ENCODE results near the gene CAMK1G. TPM values are rescaled to one million over a fixed set of nuclear protein-coding genes. Genes with fewer than 3 reads are reported as not detected.

The CAMK1G gene
- total and polyA plus RNA-seq, 9 of the 15 experiments (the other 6 are each of a cell fraction or from before 2014, with no cell fraction given) = not detected

- intact Hi-C loops (cut with micrococcal nuclease) (no loop called here), in situ Hi-C loops (cut with MboI) (no loop called here)
- no peak overlapping the region for H3K4me2 ChIP-seq (ENCODE audit: insufficient read depth, low read length)
- no peak overlapping the region for H3K27ac ChIP-seq (ENCODE audit: extremely low read depth, low read depth, low read length)
- ChIA-PET CTCF (ENCODE audit: low intra/inter-chr PET ratio) (no interaction called here), POLR2A (no interaction called here)
- FAIRE-seq = no peak
- H3K9ac ChIP-seq (ENCODE audit: insufficient read depth in 1 of 2, low read depth in 2 of 2, low read length in 2 of 2) = 0 out of 4 replicates have a peak overlapping the region, but pooled peaks of 1 of the 2 experiments have one; percentile 17
- TF ChIP-seq ZNF507 (tag; conservative IDR thresholded peaks at IDR 0.05) (no peak), SIRT6 (IDR thresholded peaks at IDR 0.05; ENCODE audit: low read depth, low read length) (no peak), POLR2AphosphoS5 (IDR thresholded peaks at IDR 0.05; ENCODE audit: control insufficient read depth, insufficient read depth, low read depth, low read length) (no peak), XRCC5 (IDR thresholded peaks at IDR 0.05; ENCODE audit: low read depth, low read length) (no peak), ZKSCAN3 (CRISPR knock-in tag; IDR thresholded peaks at IDR 0.05) (no peak), FOXA3 (CRISPR knock-in tag; conservative IDR thresholded peaks at IDR 0.05 in 1 of 2, IDR thresholded peaks at IDR 0.05 in 1 of 2) (no peak), ZNF696 (CRISPR knock-in tag; conservative IDR thresholded peaks at IDR 0.05) (no peak), ZNF57 (CRISPR knock-in tag; IDR thresholded peaks at IDR 0.05) (no peak), ZNF274 (IDR thresholded peaks at IDR 0.05; ENCODE audit: borderline replicate concordance, low read depth, low read length) (no peak), NR4A1 (CRISPR knock-in tag; IDR thresholded peaks at IDR 0.05) (no peak), NR4A1 (tag; IDR thresholded peaks at IDR 0.05) (no peak)
- TF ChIP-seq, protein P1, sequence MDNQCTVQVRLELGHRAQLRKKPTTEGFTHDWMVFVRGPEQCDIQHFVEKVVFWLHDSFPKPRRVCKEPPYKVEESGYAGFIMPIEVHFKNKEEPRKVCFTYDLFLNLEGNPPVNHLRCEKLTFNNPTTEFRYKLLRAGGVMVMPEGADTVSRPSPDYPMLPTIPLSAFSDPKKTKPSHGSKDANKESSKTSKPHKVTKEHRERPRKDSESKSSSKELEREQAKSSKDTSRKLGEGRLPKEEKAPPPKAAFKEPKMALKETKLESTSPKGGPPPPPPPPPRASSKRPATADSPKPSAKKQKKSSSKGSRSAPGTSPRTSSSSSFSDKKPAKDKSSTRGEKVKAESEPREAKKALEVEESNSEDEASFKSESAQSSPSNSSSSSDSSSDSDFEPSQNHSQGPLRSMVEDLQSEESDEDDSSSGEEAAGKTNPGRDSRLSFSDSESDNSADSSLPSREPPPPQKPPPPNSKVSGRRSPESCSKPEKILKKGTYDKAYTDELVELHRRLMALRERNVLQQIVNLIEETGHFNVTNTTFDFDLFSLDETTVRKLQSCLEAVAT (IDR thresholded peaks at IDR 0.05) = no peak
- no peaks in the 10 kb centered on the region for H3K9me3 ChIP-seq (replicated peaks; ENCODE audit: control insufficient read depth, insufficient read depth, low read depth, low read length)
- no peak overlapping the region for H2AFZ ChIP-seq (ENCODE audit: low read depth, low read length)
- WGBS (ENCODE audit: insufficient coverage, low coverage, missing lambda C conversion rate) = 3% methylated on average over 12 of the region's 12 CpGs
- H3K36me3 ChIP-seq (ENCODE audit: control insufficient read depth, insufficient read depth, low read length) = no peaks in the 10 kb centered on the region
- H4K20me1 ChIP-seq (replicated peaks; ENCODE audit: control insufficient read depth, insufficient read depth, low read length) = peaks cover 2% of the 10 kb centered on the region; the same call in 1 of the 2 replicates
- no peak for DNase-seq (ENCODE audit: extremely low read depth in 1 of 4, low spot score in 3 of 4)
- H3K4me3 ChIP-seq = no peak overlapping the region
- ATAC-seq = peak; percentile 19; the same call in 1 of the 3 replicates
- no TSS peak for BruUV-seq (replicated peaks)
- peaks cover 31 to 85% of the 10 kb centered on the region in 2 experiments; a peak in 4 of 5 replicates for H3K27me3 ChIP-seq (ENCODE audit: control insufficient read depth in 2 of 2, insufficient read depth in 2 of 2, low read length in 2 of 2)
- H3K79me2 ChIP-seq (ENCODE audit: control insufficient read depth, insufficient read depth, low read length) = no peaks in the 10 kb centered on the region
- no peaks in the 10 kb centered on the region for H3K9me1 ChIP-seq (ENCODE audit: control insufficient read depth, insufficient read depth, low read length)
- no peaks in the 10 kb centered on the region for H3K4me1 ChIP-seq (replicated peaks in 1 of 2; ENCODE audit: control insufficient read depth in 2 of 2, insufficient read depth in 2 of 2, low read length in 2 of 2)
Observed at GRCh38 chr1:209612646-209613399, 29.3 kb downstream of the CAMK1G start.
